Neutrophil (primary cell): Measurements from ENCODE around the gene CRBN.

Experiments used
- H3K27ac ChIP-seq: fragments of 200-600 bp; sonication (generic); 2 replicates; pipeline ENCODE4 v1.5.1; 2016; ENCODE audit warnings: mild to moderate bottlenecking, moderate library complexity
- H3K27me3 ChIP-seq: fragments of 200-600 bp; sonication (generic); 2 replicates; pipeline ENCODE4 v1.6.0; 2016; ENCODE audit warnings: mild to moderate bottlenecking
- H3K36me3 ChIP-seq: fragments of 200-600 bp; sonication (generic); 2 replicates; pipeline ENCODE4 v1.5.1; 2017
- H3K4me1 ChIP-seq, 2 experiments: fragments of 200-600 bp in 1 of 2; sonication (generic) in 1 of 2; 1 replicate in 1 of 2; 2 replicates in 1 of 2; pipeline versions ENCODE4 v1.5.1 to v1.6.1; 2013 to 2016; ENCODE audit warnings: low read depth in 1 of 2, low read length in 1 of 2, mild to moderate bottlenecking in 1 of 2, moderate library complexity in 1 of 2; ENCODE audit not compliant: control insufficient read depth in 1 of 2, insufficient read depth in 1 of 2
- H3K4me3 ChIP-seq, 2 experiments: fragments of 200-600 bp in 1 of 2; sonication (generic) in 1 of 2; 1 replicate in 1 of 2; 2 replicates in 1 of 2; pipeline ENCODE4 v1.5.1; 2013 to 2016; ENCODE audit warnings: low read depth in 1 of 2, low read length in 1 of 2, mild to moderate bottlenecking in 1 of 2, moderate library complexity in 1 of 2
- H3K9me3 ChIP-seq: fragments of 200-600 bp; sonication (generic); 2 replicates; pipeline ENCODE4 v1.5.1; 2016
- CTCF ChIP-seq: fragments of 200-600 bp; sonication (generic); IDR thresholded peaks from 2 replicates; pipeline ENCODE4 v1.5.1; 2016; ENCODE audit warnings: antibody characterized with exemption

Gene CRBN

GRCh38 chr3:3137526-3137925, 42.0 kb downstream of the CRBN start:
- H3K36me3 ChIP-seq: peaks cover 50% of the 10 kb centered on the region
- H3K27ac ChIP-seq: no peak overlapping the region

GRCh38 chr3:3134750-3135448, 44.6 kb downstream of the CRBN start:
- Histone ChIP-seq H3K27me3 (no peaks in the 10 kb centered on the region), H3K36me3 (peaks cover 43% of the 10 kb centered on the region), H3K4me1 (peaks cover 0 to 9% of the 10 kb centered on the region in 2 experiments), H3K27ac (no peak overlapping the region), H3K4me3 (no peak overlapping the region), H3K9me3 (no peaks in the 10 kb centered on the region)
- no peak for TF ChIP-seq CTCF

More at GRCh38 chr3:3137526-3137925, 42.0 kb downstream of the CRBN start:
- TF ChIP-seq CTCF: no peak
- H3K4me3 ChIP-seq: no peak overlapping the region
- H3K27me3 ChIP-seq: no peaks in the 10 kb centered on the region
- H3K9me3 ChIP-seq: no peaks in the 10 kb centered on the region
- peaks cover 5 to 18% of the 10 kb centered on the region in 2 experiments for H3K4me1 ChIP-seq

- Histone ChIP-seq H3K4me3 (no peak overlapping the region), H3K36me3 (peaks cover 41% of the 10 kb centered on the region), H3K27me3 (no peaks in the 10 kb centered on the region), H3K27ac (no peak overlapping the region), H3K9me3 (no peaks in the 10 kb centered on the region), H3K4me1 (peaks cover 0 to 9% of the 10 kb centered on the region in 2 experiments)
- TF ChIP-seq CTCF: no peak
Measured at GRCh38 chr3:3133500-3133899, 46.0 kb downstream of the CRBN start.

GRCh38 chr3:3129579-3129978, 49.9 kb downstream of the CRBN start:
- TF ChIP-seq CTCF: no peak
- no peak overlapping the region for H3K4me3 ChIP-seq
- no peaks in the 10 kb centered on the region for H3K27me3 ChIP-seq
- H3K9me3 ChIP-seq: no peaks in the 10 kb centered on the region
- peaks cover 14% of the 10 kb centered on the region in 2 experiments for H3K4me1 ChIP-seq
- H3K36me3 ChIP-seq: peaks cover 26% of the 10 kb centered on the region
- no peak overlapping the region for H3K27ac ChIP-seq

GRCh38 chr3:3127432-3128010, 52.0 kb downstream of the CRBN start:
- peak overlapping the region; percentile 90 to 93 for H3K4me3 ChIP-seq
- peak overlapping the region; percentile 91 for H3K27ac ChIP-seq
- peaks cover 14% of the 10 kb centered on the region in 2 experiments for H3K4me1 ChIP-seq
- H3K36me3 ChIP-seq: peaks cover 25% of the 10 kb centered on the region
- no peaks in the 10 kb centered on the region for H3K9me3 ChIP-seq
- H3K27me3 ChIP-seq: no peaks in the 10 kb centered on the region
- no peak for TF ChIP-seq CTCF
